Endothelial cell of umbilical vein (primary cell): ENCODE measurements around the gene TMTC4. TPM values are rescaled to one million over a fixed set of nuclear protein-coding genes. Genes with fewer than 3 reads are reported as not detected.

Experiments used
- BruUV-seq: library from RNA; stranded (reverse); fragments of 400-500 nt; replicated peaks from 2 replicates; lab custom pipeline; 2021; lab: Mats Ljungman, UMichigan
- CTCF ChIA-PET: fragments of 300-600, 350-600 bp; sonication (Branson Sonifier 250); formaldehyde crosslinking; loops from one replicate; lab custom pipeline; 2021; ENCODE audit warnings: antibody characterized with exemption, inconsistent platforms; lab: Charles Lee
- POLR2A ChIA-PET: fragments of 300-600, 350-600 bp; sonication (Branson Sonifier 250); formaldehyde crosslinking; loops from one replicate; lab custom pipeline; 2021; ENCODE audit warnings: antibody characterized with exemption, inconsistent platforms; lab: Charles Lee
- DNase-seq: peaks from one replicate; pipeline ENCODE4 v3.0.0-alpha.2; 2011; ENCODE audit warnings: low read depth, low spot score
- FAIRE-seq: peaks from 2 replicates; lab custom pipeline; 2011; peaks lifted over from hg19 to GRCh38; lab: Jason Lieb, UNC
- H2AFZ ChIP-seq: 2 replicates; pipeline ENCODE4 v1.6.0; 2012; ENCODE audit warnings: low read depth, low read length, control low read depth, inconsistent platforms
- H3K27ac ChIP-seq: 2 replicates; pipeline ENCODE4 v1.5.1; 2011; ENCODE audit warnings: low read depth, mild to moderate bottlenecking, control low read depth, low read length, moderate library complexity; ENCODE audit not compliant: insufficient read depth
- H3K27me3 ChIP-seq, 2 experiments: 2 replicates each; pipeline versions ENCODE4 v1.6.0 to v1.6.1; 2011; ENCODE audit warnings: low read length in 2 of 2, mixed read lengths in 1 of 2; ENCODE audit not compliant: control insufficient read depth in 2 of 2, insufficient read depth in 2 of 2
- H3K36me3 ChIP-seq, 2 experiments: 2 replicates in 1 of 2; 3 replicates in 1 of 2; pipeline ENCODE4 v1.5.1; 2011; ENCODE audit warnings: low read length in 2 of 2, mild to moderate bottlenecking in 1 of 2, moderate library complexity in 1 of 2; ENCODE audit not compliant: control insufficient read depth in 2 of 2, insufficient read depth in 2 of 2; ENCODE audit errors: extremely low read depth in 1 of 2
- H3K4me1 ChIP-seq: 3 replicates; pipeline ENCODE4 v1.5.1; 2011; ENCODE audit warnings: mild to moderate bottlenecking, low read length; ENCODE audit not compliant: control insufficient read depth, insufficient read depth; ENCODE audit errors: extremely low read depth
- H3K4me2 ChIP-seq: 2 replicates; pipeline ENCODE4 v1.6.1; 2011; ENCODE audit warnings: low read length, control low read depth, mixed read lengths; ENCODE audit not compliant: insufficient read depth
- H3K4me3 ChIP-seq, 3 experiments: fragments of 200-600 bp in 1 of 3; sonication (generic), shearing (Covaris generic) in 1 of 3; replicated peaks in 1 of 3; 2 replicates each; pipeline ENCODE4 v1.5.1; 2011 to 2016; ENCODE audit warnings: control low read depth in 3 of 3, low read length in 3 of 3, mild to moderate bottlenecking in 2 of 3, inconsistent platforms in 1 of 3, low read depth in 1 of 3, moderate library complexity in 1 of 3; ENCODE audit not compliant: insufficient read depth in 1 of 3
- H3K79me2 ChIP-seq: 2 replicates; pipeline ENCODE4 v1.6.0; 2012; ENCODE audit warnings: low read length, inconsistent platforms; ENCODE audit not compliant: control insufficient read depth, insufficient read depth
- H3K9ac ChIP-seq: replicated peaks from 2 replicates; pipeline ENCODE3; 2011; ENCODE audit warnings: low read length, control low read depth; ENCODE audit not compliant: insufficient read depth; ENCODE audit errors: extremely low read depth
- H3K9me1 ChIP-seq: replicated peaks from 3 replicates; pipeline ENCODE4 v1.6.0; 2011; ENCODE audit warnings: mild to moderate bottlenecking, low read length; ENCODE audit not compliant: control insufficient read depth, insufficient read depth; ENCODE audit errors: extremely low read depth
- H3K9me3 ChIP-seq: replicated peaks from 2 replicates; pipeline ENCODE4 v1.5.1; 2012; ENCODE audit warnings: low read length, inconsistent platforms; ENCODE audit not compliant: control insufficient read depth, insufficient read depth
- H4K20me1 ChIP-seq: replicated peaks from 2 replicates; pipeline ENCODE3; 2011; ENCODE audit warnings: mild to moderate bottlenecking, low read length; ENCODE audit not compliant: control insufficient read depth, insufficient read depth; ENCODE audit errors: extremely low read depth
- EZH2 ChIP-seq: IDR thresholded peaks from 2 replicates; pipeline ENCODE4 v1.6.1; 2012; ENCODE audit warnings: borderline replicate concordance, low read depth, mild to moderate bottlenecking, moderate library complexity, low read length, inconsistent platforms; ENCODE audit not compliant: severe bottlenecking
- FOS ChIP-seq: IDR thresholded peaks from 2 replicates; pipeline ENCODE4 v1.6.1; 2011; ENCODE audit warnings: mild to moderate bottlenecking, low read length, moderate library complexity, borderline replicate concordance; ENCODE audit not compliant: insufficient read depth
- JUN ChIP-seq: IDR thresholded peaks from 2 replicates; pipeline ENCODE4 v1.6.1; 2011; ENCODE audit warnings: borderline replicate concordance, low read depth; ENCODE audit not compliant: insufficient read length, insufficient read depth
- MYC ChIP-seq: IDR thresholded peaks from one replicate; pipeline ENCODE4 v1.6.1; 2011; ENCODE audit warnings: mild to moderate bottlenecking, low read depth, low read length
- POLR2A ChIP-seq: IDR thresholded peaks from 2 replicates; pipeline ENCODE4 v1.6.1; 2012; ENCODE audit warnings: low read depth, mild to moderate bottlenecking, control low read depth, low read length
- POLR2AphosphoS5 ChIP-seq: IDR thresholded peaks from 2 replicates; pipeline ENCODE4 v1.6.1; 2012; ENCODE audit warnings: low read depth, mild to moderate bottlenecking, control low read depth, low read length, moderate library complexity; ENCODE audit not compliant: insufficient read depth
- dilution Hi-C: fragments of 300-500 bp; cut with MboI; formaldehyde crosslinking; loops from one replicate; pipeline ENCODE4 v1.15.0; 2019; ENCODE audit warnings: low sequenced_read_pairs; ENCODE audit not compliant: extremely low pct_ligation_motif_present
- intact Hi-C: fragments of 100-400 bp; cut with micrococcal nuclease; formaldehyde crosslinking; loops from one replicate; pipeline ENCODE4 v1.10.0; 2022
- polyA plus RNA-seq, 4 experiments: library from polyadenylated mRNA; depleted of rRNA in 3 of 4; stranded (reverse) in 3 of 4; unstranded in 1 of 4; fragments of >200 nt; gene quantifications; 2 replicates each; pipeline versions ENCODE4 v1.2.1 to v1.2.3, GENCODE V29; 2011 to 2012; ENCODE audit warnings: missing spikeins in 1 of 4
- total RNA-seq: library from RNA; stranded (reverse); gene quantifications from 2 replicates; pipeline ENCODE4 v1.2.3, GENCODE V29; 2021
- TF ChIP-seq, protein P1 (sequence below), 2 donors: IDR thresholded peaks; 1 replicate in 1 of 2; 2 replicates in 1 of 2; pipeline ENCODE4 v1.5.1; 2011; ENCODE audit warnings: low read length in 2 of 2, mild to moderate bottlenecking in 2 of 2, moderate library complexity in 2 of 2, control low read depth in 1 of 2, inconsistent platforms in 1 of 2, low read depth in 1 of 2; ENCODE audit not compliant: insufficient read depth in 1 of 2; ENCODE audit errors: extremely low read depth in 1 of 2

The TMTC4 gene
- total and polyA plus RNA-seq, 2 donors (not counting 3 experiments of a cell fraction or from before 2014, with no cell fraction given), result 24.6 to 31.9 TPM

DNA sequence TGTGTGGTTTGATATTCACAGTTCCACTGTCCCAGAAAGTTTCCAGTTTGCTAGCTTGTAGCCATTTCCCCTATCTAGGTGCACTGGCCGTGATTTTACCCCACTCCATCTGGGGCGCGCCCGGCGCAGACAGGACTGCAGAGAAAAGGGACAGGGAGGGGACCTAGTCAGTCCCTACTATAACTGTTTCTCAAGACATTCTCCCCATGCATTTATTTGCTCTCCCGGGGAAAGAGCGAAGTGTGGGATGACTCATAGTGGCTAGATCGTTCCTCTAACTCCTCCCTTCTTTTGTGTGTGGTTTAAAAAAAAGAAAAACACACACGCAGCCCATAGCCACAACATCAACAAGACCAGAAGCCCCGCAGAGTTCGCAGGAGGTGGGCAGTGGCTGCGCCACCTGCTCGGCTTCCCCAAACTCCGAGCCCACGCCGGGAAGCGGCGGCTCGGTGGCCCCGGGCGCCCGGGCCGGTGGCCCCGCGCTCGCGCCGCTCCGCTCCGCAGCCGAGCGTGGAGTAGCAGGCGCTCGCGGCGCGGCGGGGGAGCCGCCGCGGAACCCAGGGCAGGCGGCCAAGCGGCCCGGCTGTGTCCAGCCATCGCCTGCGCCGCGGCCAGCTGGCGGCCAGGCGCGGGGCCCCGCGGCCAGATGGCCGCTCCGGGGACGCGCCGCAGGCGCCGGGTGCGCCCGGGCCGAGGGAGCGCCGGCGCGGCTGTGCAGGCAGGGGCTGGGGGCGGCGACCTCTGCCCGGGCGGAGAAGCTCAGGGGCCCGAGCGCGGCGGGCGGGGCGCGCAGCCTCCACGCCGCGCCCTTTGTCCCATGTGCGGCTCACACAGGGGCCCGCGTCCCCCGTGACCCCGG, 653 bp downstream of the TMTC4 start:
- DNase-seq (peak; percentile 91), FAIRE-seq (peak; percentile 87)
- H3K4me3 ChIP-seq, result peak overlapping the region; percentile 56 to 64 (median 60)
- H3K79me2 ChIP-seq, result peaks cover 30% of the 10 kb centered on the region
- dilution Hi-C loops, result no loop called here
- no peaks in the 10 kb centered on the region for H4K20me1 ChIP-seq
- CTCF ChIA-PET, result interaction anchor here (1.0 to 1.6 kb wide), 9 partner anchors 13 to 471 kb away, joined by 3 to 13 read pairs (median 5); no protein-coding TSS in a partner anchor
- H3K9me3 ChIP-seq, result no peaks in the 10 kb centered on the region
- TF ChIP-seq, protein P1, sequence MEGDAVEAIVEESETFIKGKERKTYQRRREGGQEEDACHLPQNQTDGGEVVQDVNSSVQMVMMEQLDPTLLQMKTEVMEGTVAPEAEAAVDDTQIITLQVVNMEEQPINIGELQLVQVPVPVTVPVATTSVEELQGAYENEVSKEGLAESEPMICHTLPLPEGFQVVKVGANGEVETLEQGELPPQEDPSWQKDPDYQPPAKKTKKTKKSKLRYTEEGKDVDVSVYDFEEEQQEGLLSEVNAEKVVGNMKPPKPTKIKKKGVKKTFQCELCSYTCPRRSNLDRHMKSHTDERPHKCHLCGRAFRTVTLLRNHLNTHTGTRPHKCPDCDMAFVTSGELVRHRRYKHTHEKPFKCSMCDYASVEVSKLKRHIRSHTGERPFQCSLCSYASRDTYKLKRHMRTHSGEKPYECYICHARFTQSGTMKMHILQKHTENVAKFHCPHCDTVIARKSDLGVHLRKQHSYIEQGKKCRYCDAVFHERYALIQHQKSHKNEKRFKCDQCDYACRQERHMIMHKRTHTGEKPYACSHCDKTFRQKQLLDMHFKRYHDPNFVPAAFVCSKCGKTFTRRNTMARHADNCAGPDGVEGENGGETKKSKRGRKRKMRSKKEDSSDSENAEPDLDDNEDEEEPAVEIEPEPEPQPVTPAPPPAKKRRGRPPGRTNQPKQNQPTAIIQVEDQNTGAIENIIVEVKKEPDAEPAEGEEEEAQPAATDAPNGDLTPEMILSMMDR (IDR thresholded peaks at IDR 0.05; ENCODE audit: extremely low read depth in 1 of 2, insufficient read depth in 1 of 2, low read depth in 1 of 2, low read length in 2 of 2), result no peak
- TF ChIP-seq FOS, result peak; percentile 88
- peak; percentile 24 for TF ChIP-seq POLR2A
- no peak for TF ChIP-seq EZH2
- TF ChIP-seq JUN, result peak; percentile 82
- TF ChIP-seq MYC, result no peak
- TF ChIP-seq POLR2AphosphoS5, result peak; percentile 59
- peak overlapping the region; percentile 87 for H3K4me2 ChIP-seq
- peak overlapping the region; percentile 52 for H3K9ac ChIP-seq
- POLR2A ChIA-PET, result interaction anchor here (0.6 kb wide), 1 partner anchor 396 kb away, joined by 5 read pairs; no protein-coding TSS in a partner anchor
- peaks cover 17% of the 10 kb centered on the region for H3K4me1 ChIP-seq
- H3K27ac ChIP-seq, result peak overlapping the region; percentile 70
- peaks cover 0 to 2% of the 10 kb centered on the region in 2 experiments for H3K27me3 ChIP-seq
- peak overlapping the region; percentile 55 for H2AFZ ChIP-seq
- intact Hi-C loops, result loop anchor here (1.0 to 10.0 kb wide), 7 partner anchors 28 to 1015 kb away; partner anchors contain the start of genes GGACT, ITGBL1 and ZIC5
- no peaks in the 10 kb centered on the region for H3K9me1 ChIP-seq
- no TSS peak for BruUV-seq
- no peaks in the 10 kb centered on the region for H3K36me3 ChIP-seq
